ENCODE results near the gene CALML3. TPM values are rescaled to one million over a fixed set of nuclear protein-coding genes. Genes with fewer than 3 reads are reported as not detected.

The CALML3 gene
- total RNA-seq, 1 donor from 2014 or later: not detected

DNA sequence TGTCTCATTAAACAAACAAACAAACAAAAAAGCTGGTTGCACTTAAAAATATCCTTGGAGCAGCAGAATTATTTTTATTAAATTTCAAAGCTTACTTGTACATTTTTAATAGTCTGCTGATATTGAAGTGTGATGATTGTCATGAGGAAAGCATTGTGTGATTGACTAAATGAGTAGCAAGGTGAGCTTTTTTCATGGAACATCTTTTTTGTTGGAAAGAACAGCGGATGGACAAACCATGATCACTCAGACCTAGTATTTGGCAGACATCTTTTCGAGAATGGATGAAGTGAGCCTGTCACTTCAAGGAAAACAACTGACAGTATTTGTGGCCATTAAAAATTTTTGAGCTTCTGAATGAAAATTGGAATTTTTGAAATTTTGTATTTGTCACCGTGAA, 5.7 kb upstream of the CALML3 start:
- Histone ChIP-seq H3K4me1 (peaks cover 11% of the 10 kb centered on the region), H3K27ac (no peak overlapping the region), H4K20me1 (ENCODE audit: low read depth) (no peaks in the 10 kb centered on the region), H3K79me2 (ENCODE audit: low read depth) (no peaks in the 10 kb centered on the region), H3K4me3 (no peak overlapping the region), H3K36me3 (no peaks in the 10 kb centered on the region), H3K27me3 (no peaks in the 10 kb centered on the region), H3K9ac (no peak overlapping the region), H3F3A (ENCODE audit: low read depth) (peaks cover 12% of the 10 kb centered on the region), H2AFZ (replicated peaks) (no peak overlapping the region), H3K4me2 (no peak overlapping the region), H3K9me3 (ENCODE audit: low read depth) (no peaks in the 10 kb centered on the region)
- peak overlapping the region; percentile 15 for H3K27ac Mint-ChIP-seq
- no peak for DNase-seq (ENCODE audit: low spot score)
- TF ChIP-seq EZH2phosphoT487 (IDR thresholded peaks at IDR 0.05): no peak
- TF ChIP-seq, protein P1, sequence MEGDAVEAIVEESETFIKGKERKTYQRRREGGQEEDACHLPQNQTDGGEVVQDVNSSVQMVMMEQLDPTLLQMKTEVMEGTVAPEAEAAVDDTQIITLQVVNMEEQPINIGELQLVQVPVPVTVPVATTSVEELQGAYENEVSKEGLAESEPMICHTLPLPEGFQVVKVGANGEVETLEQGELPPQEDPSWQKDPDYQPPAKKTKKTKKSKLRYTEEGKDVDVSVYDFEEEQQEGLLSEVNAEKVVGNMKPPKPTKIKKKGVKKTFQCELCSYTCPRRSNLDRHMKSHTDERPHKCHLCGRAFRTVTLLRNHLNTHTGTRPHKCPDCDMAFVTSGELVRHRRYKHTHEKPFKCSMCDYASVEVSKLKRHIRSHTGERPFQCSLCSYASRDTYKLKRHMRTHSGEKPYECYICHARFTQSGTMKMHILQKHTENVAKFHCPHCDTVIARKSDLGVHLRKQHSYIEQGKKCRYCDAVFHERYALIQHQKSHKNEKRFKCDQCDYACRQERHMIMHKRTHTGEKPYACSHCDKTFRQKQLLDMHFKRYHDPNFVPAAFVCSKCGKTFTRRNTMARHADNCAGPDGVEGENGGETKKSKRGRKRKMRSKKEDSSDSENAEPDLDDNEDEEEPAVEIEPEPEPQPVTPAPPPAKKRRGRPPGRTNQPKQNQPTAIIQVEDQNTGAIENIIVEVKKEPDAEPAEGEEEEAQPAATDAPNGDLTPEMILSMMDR (IDR thresholded peaks at IDR 0.05): no peak
- peaks cover 14% of the 10 kb centered on the region for H3K27me3 Mint-ChIP-seq (ENCODE audit: insufficient read depth, low read depth)
- H3K4me1 Mint-ChIP-seq: peaks cover 19% of the 10 kb centered on the region
- H3K36me3 Mint-ChIP-seq: no peaks in the 10 kb centered on the region
- no peak overlapping the region for H3K4me3 Mint-ChIP-seq
- peaks cover 21% of the 10 kb centered on the region for H3K9me3 Mint-ChIP-seq

DNA sequence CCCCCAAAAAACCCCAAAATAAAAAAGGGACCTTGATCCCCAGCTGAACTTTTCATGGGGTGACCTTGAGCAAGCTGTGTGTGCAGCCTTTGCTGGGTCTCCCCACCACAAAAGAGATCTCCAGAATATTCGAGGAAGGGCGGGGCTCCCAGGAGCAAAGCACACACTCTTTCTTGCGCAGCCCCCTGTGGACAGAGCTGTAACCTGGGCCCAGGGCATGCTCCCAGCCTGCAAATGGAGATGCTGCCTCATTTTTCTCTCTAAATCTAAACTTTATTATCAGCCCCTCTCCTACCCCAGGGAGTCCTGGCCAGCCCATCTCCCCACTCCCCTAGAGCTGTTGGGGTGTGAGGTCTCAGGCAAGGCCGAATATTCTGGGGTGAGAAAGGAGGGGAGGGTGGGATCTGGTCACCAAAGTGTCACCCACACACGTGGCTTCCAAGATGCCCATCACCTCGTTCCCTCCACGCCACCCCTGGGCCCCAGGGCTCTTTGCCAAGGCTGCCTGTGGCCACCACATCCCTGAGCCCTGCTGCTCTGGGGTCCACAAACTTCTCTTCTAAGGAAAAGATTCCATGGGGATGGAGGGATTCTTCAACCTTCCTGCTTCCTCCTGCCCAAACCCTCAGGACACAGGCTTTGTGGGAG, 1.7 kb upstream of the CALML3 start:
- H3K36me3 Mint-ChIP-seq: no peaks in the 10 kb centered on the region
- H3K9me3 Mint-ChIP-seq: peaks cover 19% of the 10 kb centered on the region
- H3K27me3 Mint-ChIP-seq (ENCODE audit: insufficient read depth, low read depth): peaks cover 4% of the 10 kb centered on the region
- no peak overlapping the region for H3K4me2 ChIP-seq
- no peak overlapping the region for H3K9ac ChIP-seq
- no peaks in the 10 kb centered on the region for H4K20me1 ChIP-seq (ENCODE audit: low read depth)
- no peaks in the 10 kb centered on the region for H3K4me1 ChIP-seq
- H3K79me2 ChIP-seq (ENCODE audit: low read depth): no peaks in the 10 kb centered on the region
- no peak overlapping the region for H3K27ac Mint-ChIP-seq
- H3K4me3 ChIP-seq: no peak overlapping the region
- no peaks in the 10 kb centered on the region for H3F3A ChIP-seq (ENCODE audit: low read depth)
- H3K9me3 ChIP-seq (ENCODE audit: low read depth): no peaks in the 10 kb centered on the region
- H3K36me3 ChIP-seq: no peaks in the 10 kb centered on the region
- TF ChIP-seq EZH2 (IDR thresholded peaks at IDR 0.05): no peak
- TF ChIP-seq, protein P1 (IDR thresholded peaks at IDR 0.05): no peak
- no peak for TF ChIP-seq EZH2phosphoT487 (IDR thresholded peaks at IDR 0.05)
- H3K27ac ChIP-seq: no peak overlapping the region
- no peak overlapping the region for H3K4me3 Mint-ChIP-seq
- no peaks in the 10 kb centered on the region for H3K27me3 ChIP-seq
- peaks cover 5% of the 10 kb centered on the region for H3K4me1 Mint-ChIP-seq
- no peak overlapping the region for H2AFZ ChIP-seq (replicated peaks)
- no peak for DNase-seq (ENCODE audit: low spot score)

DNA sequence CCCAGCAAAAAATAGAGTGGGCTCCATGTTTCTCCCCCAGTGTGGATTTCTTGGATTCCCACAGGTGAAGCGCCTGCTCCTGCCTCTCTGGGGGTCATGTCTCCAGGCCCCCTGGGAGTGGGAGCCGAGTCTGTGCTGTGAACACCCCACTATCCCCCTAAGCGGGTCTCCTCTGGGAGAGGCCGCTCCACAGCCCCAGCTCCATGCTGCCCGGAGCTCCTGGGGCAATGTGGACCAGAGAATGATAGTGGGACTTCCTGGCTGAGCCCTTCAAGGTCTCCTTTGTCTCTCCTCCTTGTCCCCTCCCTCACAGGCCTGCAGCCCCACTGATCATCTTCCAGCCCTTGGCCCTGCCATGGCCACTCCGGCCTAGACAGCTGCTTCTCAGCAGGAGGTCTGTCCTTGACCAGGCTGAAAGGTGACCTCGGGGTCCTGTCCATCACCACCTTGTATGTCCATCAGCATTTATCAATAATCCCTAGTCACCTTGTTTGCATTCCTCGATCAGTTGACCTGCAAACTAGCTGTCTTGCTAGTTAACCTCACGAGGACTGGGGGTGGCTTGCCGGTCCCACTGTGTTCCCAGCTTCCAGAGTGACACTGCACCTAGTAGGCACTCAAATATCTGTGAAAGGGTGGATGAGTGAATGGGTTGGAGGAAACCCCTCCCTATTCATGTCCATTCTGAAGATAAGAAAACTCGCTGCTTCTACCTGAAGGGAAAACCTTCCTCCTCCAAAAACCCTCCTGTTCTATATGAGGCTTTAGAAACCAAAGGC, 776 bp upstream of the CALML3 start:
- H3K9ac ChIP-seq: no peak overlapping the region
- H3K4me3 Mint-ChIP-seq: no peak overlapping the region
- no peaks in the 10 kb centered on the region for H3K9me3 ChIP-seq (ENCODE audit: low read depth)
- peaks cover 2% of the 10 kb centered on the region for H3K4me1 Mint-ChIP-seq
- H3K4me3 ChIP-seq: no peak overlapping the region
- no peaks in the 10 kb centered on the region for H3K36me3 Mint-ChIP-seq
- H3K36me3 ChIP-seq: no peaks in the 10 kb centered on the region
- TF ChIP-seq EZH2 (IDR thresholded peaks at IDR 0.05) (no peak), EZH2phosphoT487 (IDR thresholded peaks at IDR 0.05) (no peak)
- TF ChIP-seq, protein P1 (IDR thresholded peaks at IDR 0.05): no peak
- H3K27me3 ChIP-seq: no peaks in the 10 kb centered on the region
- no peak overlapping the region for H3K27ac ChIP-seq
- peaks cover 14% of the 10 kb centered on the region for H3K9me3 Mint-ChIP-seq
- H3K4me1 ChIP-seq: no peaks in the 10 kb centered on the region
- no peak for DNase-seq (ENCODE audit: low spot score)
- no peak overlapping the region for H2AFZ ChIP-seq (replicated peaks)
- no peaks in the 10 kb centered on the region for H3K79me2 ChIP-seq (ENCODE audit: low read depth)
- H4K20me1 ChIP-seq (ENCODE audit: low read depth): no peaks in the 10 kb centered on the region
- H3K4me2 ChIP-seq: no peak overlapping the region
- H3F3A ChIP-seq (ENCODE audit: low read depth): no peaks in the 10 kb centered on the region
- peaks cover 4% of the 10 kb centered on the region for H3K27me3 Mint-ChIP-seq (ENCODE audit: insufficient read depth, low read depth)
- peak overlapping the region; percentile 80 for H3K27ac Mint-ChIP-seq
